H9 (cell line): ENCODE measurements around the gene WNT6. TPM values are rescaled to one million over a fixed set of nuclear protein-coding genes. Genes with fewer than 3 reads are reported as not detected.

Experiments
- DNase-seq: peaks from one replicate; pipeline ENCODE4 v3.0.0-alpha.2; 2017
- H2AFZ ChIP-seq: one replicate; pipeline ENCODE4 v1.6.1; 2013; ENCODE audit warnings: mild to moderate bottlenecking, low read length, control low read depth, moderate library complexity
- H2AK5ac ChIP-seq: 2 replicates; pipeline ENCODE4 v1.6.1; 2013; ENCODE audit warnings: low read length, control low read depth, mixed read lengths; ENCODE audit not compliant: insufficient read length
- H2BK120ac ChIP-seq: one replicate; pipeline ENCODE4 v1.6.1; 2013; ENCODE audit warnings: low read depth, mild to moderate bottlenecking, low read length, control low read depth, inconsistent platforms; ENCODE audit not compliant: poor library complexity, severe bottlenecking
- H2BK12ac ChIP-seq: 2 replicates; pipeline ENCODE4 v1.6.1; 2013; ENCODE audit warnings: low read length, control low read depth, mixed read lengths, low read depth; ENCODE audit not compliant: insufficient read length
- H2BK15ac ChIP-seq: 2 replicates; pipeline ENCODE4 v1.6.1; 2013; ENCODE audit warnings: low read depth, low read length, control low read depth
- H2BK20ac ChIP-seq: one replicate; pipeline ENCODE4 v1.6.1; 2013; ENCODE audit warnings: low read depth, mild to moderate bottlenecking, low read length, control low read depth, inconsistent platforms; ENCODE audit not compliant: poor library complexity, severe bottlenecking
- H2BK5ac ChIP-seq: 2 replicates; pipeline ENCODE4 v1.6.1; 2013; ENCODE audit warnings: low read length, control low read depth, mixed read lengths; ENCODE audit not compliant: insufficient read length
- H3K14ac ChIP-seq: 2 replicates; pipeline ENCODE4 v1.6.1; 2013; ENCODE audit warnings: low read length, control low read depth; ENCODE audit not compliant: insufficient read depth
- H3K18ac ChIP-seq: 2 replicates; pipeline ENCODE4 v1.6.1; 2013; ENCODE audit warnings: low read depth, mild to moderate bottlenecking, mixed read lengths, low read length, control low read depth; ENCODE audit not compliant: insufficient read length
- H3K23ac ChIP-seq: 2 replicates; pipeline ENCODE4 v1.6.1; 2013; ENCODE audit warnings: low read length, control low read depth, mixed read lengths, low read depth; ENCODE audit not compliant: insufficient read length
- H3K23me2 ChIP-seq: 2 replicates; pipeline ENCODE4 v1.6.1; 2013; ENCODE audit warnings: low read depth, mild to moderate bottlenecking, mixed read lengths, low read length, control low read depth; ENCODE audit not compliant: insufficient read length, poor library complexity, severe bottlenecking
- H3K27ac ChIP-seq: 2 replicates; pipeline ENCODE4 v1.5.1; 2013; ENCODE audit warnings: low read length, control low read depth, mixed read lengths, low read depth; ENCODE audit not compliant: insufficient read length
- H3K27me3 ChIP-seq: 2 replicates; pipeline ENCODE4 v1.6.1; 2013; ENCODE audit warnings: low read length, control low read depth, inconsistent platforms; ENCODE audit not compliant: insufficient read depth
- H3K4ac ChIP-seq: 2 replicates; pipeline ENCODE4 v1.6.1; 2013; ENCODE audit warnings: low read depth, mild to moderate bottlenecking, control low read depth, inconsistent platforms, low read length, moderate library complexity
- H3K4me1 ChIP-seq: 2 replicates; pipeline ENCODE4 v1.6.1; 2013; ENCODE audit warnings: low read length, control low read depth, inconsistent platforms; ENCODE audit not compliant: insufficient read depth
- H3K4me2 ChIP-seq: 2 replicates; pipeline ENCODE4 v1.6.1; 2013; ENCODE audit warnings: low read length, control low read depth, mixed read lengths; ENCODE audit not compliant: insufficient read length, insufficient read depth
- H3K56ac ChIP-seq: 2 replicates; pipeline ENCODE4 v1.6.1; 2013; ENCODE audit warnings: low read depth, mild to moderate bottlenecking, mixed read lengths, low read length, control low read depth; ENCODE audit not compliant: insufficient read length
- H3K79me1 ChIP-seq: 2 replicates; pipeline ENCODE4 v1.6.1; 2013; ENCODE audit warnings: low read depth, mild to moderate bottlenecking, moderate library complexity, low read length, control low read depth, inconsistent platforms; ENCODE audit not compliant: insufficient read depth, poor library complexity, severe bottlenecking
- H3K79me2 ChIP-seq: 2 replicates; pipeline ENCODE4 v1.6.1; 2013; ENCODE audit warnings: low read length, control low read depth, inconsistent platforms; ENCODE audit not compliant: insufficient read depth
- H3K9ac ChIP-seq: 2 replicates; pipeline ENCODE4 v1.6.1; 2013; ENCODE audit warnings: low read length, control low read depth, mixed read lengths; ENCODE audit not compliant: insufficient read length; ENCODE audit errors: extremely low read depth
- H3K9me3 ChIP-seq: one replicate; pipeline ENCODE4 v1.6.1; 2013; ENCODE audit warnings: low read depth, low read length, inconsistent platforms; ENCODE audit not compliant: control insufficient read depth
- H3T11ph ChIP-seq: one replicate; pipeline ENCODE4 v1.6.1; 2013; ENCODE audit warnings: mild to moderate bottlenecking, low read length, control low read depth, inconsistent platforms
- H4K20me1 ChIP-seq: one replicate; pipeline ENCODE4 v1.6.1; 2013; ENCODE audit not compliant: control insufficient read depth, insufficient read length, insufficient read depth
- H4K5ac ChIP-seq: 2 replicates; pipeline ENCODE4 v1.6.1; 2013; ENCODE audit warnings: low read depth, mild to moderate bottlenecking, mixed read lengths, low read length, control low read depth; ENCODE audit not compliant: insufficient read length
- H4K8ac ChIP-seq: replicated peaks from 2 replicates; pipeline ENCODE4 v1.6.1; 2013; ENCODE audit warnings: low read length, control low read depth, mixed read lengths, low read depth; ENCODE audit not compliant: insufficient read length
- H4K91ac ChIP-seq: 2 replicates; pipeline ENCODE4 v1.6.1; 2013; ENCODE audit warnings: low read depth, mild to moderate bottlenecking, moderate library complexity, mixed read lengths, low read length, control low read depth; ENCODE audit not compliant: insufficient read length
- H3K27ac Mint-ChIP-seq, 3 experiments: 2 replicates in 2 of 3; 3 replicates in 1 of 3; pipeline ENCODE4 v1.8.0; 2020 to 2021; ENCODE audit warnings: mixed read lengths in 3 of 3, mild to moderate bottlenecking in 1 of 3, moderate library complexity in 1 of 3
- H3K27me3 Mint-ChIP-seq: 2 replicates; pipeline ENCODE4 v1.8.0; 2021; ENCODE audit warnings: low read depth, mild to moderate bottlenecking, moderate library complexity, mixed read lengths
- H3K36me3 Mint-ChIP-seq, 3 experiments: 2 replicates in 2 of 3; 3 replicates in 1 of 3; pipeline ENCODE4 v1.8.0; 2020 to 2021; ENCODE audit warnings: low read depth in 3 of 3, mixed read lengths in 3 of 3; ENCODE audit not compliant: insufficient read depth in 1 of 3
- H3K4me1 Mint-ChIP-seq, 2 experiments: 2 replicates each; pipeline ENCODE4 v1.8.0; 2020; ENCODE audit warnings: mixed read lengths in 2 of 2
- H3K4me3 Mint-ChIP-seq, 2 experiments: 2 replicates in 1 of 2; 3 replicates in 1 of 2; pipeline ENCODE4 v1.8.0; 2020 to 2021; ENCODE audit warnings: mild to moderate bottlenecking in 2 of 2, mixed read lengths in 2 of 2, moderate library complexity in 1 of 2
- H3K9me3 Mint-ChIP-seq, 2 experiments: 2 replicates in 1 of 2; 3 replicates in 1 of 2; pipeline ENCODE4 v1.8.0; 2020; ENCODE audit warnings: mild to moderate bottlenecking in 2 of 2, mixed read lengths in 2 of 2, moderate library complexity in 1 of 2
- WGBS: extraction: QIAGEN DNeasy Blood & Tissue Kit; methylation state at CpG from one replicate; pipeline ENCODE4 v1.1.7; 2013; ENCODE audit warnings: missing lambda C conversion rate, low lambda C conversion rate, mixed read lengths; ENCODE audit not compliant: insufficient read length; ENCODE audit errors: extremely low coverage; 5-methylcytosine and 5-hydroxymethylcytosine counted together
- total RNA-seq: library from RNA; stranded (reverse); gene quantifications from 2 replicates; pipeline ENCODE4 v1.2.1, GENCODE V29; 2021
- TF ChIP-seq, protein P1 (sequence below): fragments of 200-600 bp; sonication (generic); conservative IDR thresholded peaks from 3 replicates; pipeline ENCODE4 v1.8.0; 2021; ENCODE audit warnings: antibody characterized with exemption, mild to moderate bottlenecking

The WNT6 gene
- total RNA-seq, 1 experiment from 2014 or later = not detected

DNA sequence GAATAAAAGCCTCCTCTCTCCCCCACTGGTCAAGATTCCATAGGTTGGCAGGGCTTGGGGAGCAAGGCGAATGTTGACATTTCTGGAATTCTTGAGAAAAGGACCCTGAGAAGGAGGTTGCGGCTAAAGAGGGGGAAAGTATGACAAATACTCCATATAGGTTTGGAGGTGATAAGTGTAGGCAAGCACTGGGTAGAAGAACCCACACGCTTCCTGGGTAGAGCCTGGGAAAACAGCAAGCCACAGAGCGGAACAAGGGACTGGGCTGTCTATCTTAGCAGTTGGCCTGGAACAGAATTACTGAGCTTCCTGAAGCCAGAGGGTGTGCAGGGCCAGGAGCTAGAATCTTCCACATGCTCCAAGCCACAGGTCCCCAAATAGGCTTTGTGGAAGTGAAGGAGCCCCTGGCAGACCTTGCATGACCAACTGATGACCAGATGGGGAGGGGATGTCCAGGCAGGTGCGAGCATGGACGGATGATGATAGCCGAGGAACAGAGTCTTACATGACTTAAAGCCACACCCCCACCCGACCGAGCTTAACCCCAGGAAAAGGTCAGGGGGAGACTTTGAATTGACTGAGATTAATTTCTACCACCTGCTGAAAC lies 37.9 kb upstream of the WNT6 start:
- no peak overlapping the region for H3T11ph ChIP-seq
- no peak overlapping the region for H3K23ac ChIP-seq
- H2BK5ac ChIP-seq = no peak overlapping the region
- no peaks in the 10 kb centered on the region for H3K27me3 ChIP-seq
- no peak overlapping the region for H4K5ac ChIP-seq
- no peak overlapping the region for H3K56ac ChIP-seq
- no peak overlapping the region for H3K4ac ChIP-seq
- H3K4me3 Mint-ChIP-seq = no peak overlapping the region; a peak in 1 of 5 replicates
- no peaks in the 10 kb centered on the region for H3K9me3 ChIP-seq
- H3K9me3 Mint-ChIP-seq = no peaks in the 10 kb centered on the region
- H3K27me3 Mint-ChIP-seq = peaks cover 4% of the 10 kb centered on the region
- no peak for DNase-seq
- H3K4me2 ChIP-seq = no peak overlapping the region
- no peak overlapping the region; the same call in 1 of the 2 replicates for H3K14ac ChIP-seq
- no peak overlapping the region for H3K18ac ChIP-seq
- H3K4me1 ChIP-seq = no peaks in the 10 kb centered on the region
- H3K36me3 Mint-ChIP-seq = no peaks in the 10 kb centered on the region; a peak in 1 of 7 replicates
- no peak overlapping the region for H2BK12ac ChIP-seq
- TF ChIP-seq, protein P1, sequence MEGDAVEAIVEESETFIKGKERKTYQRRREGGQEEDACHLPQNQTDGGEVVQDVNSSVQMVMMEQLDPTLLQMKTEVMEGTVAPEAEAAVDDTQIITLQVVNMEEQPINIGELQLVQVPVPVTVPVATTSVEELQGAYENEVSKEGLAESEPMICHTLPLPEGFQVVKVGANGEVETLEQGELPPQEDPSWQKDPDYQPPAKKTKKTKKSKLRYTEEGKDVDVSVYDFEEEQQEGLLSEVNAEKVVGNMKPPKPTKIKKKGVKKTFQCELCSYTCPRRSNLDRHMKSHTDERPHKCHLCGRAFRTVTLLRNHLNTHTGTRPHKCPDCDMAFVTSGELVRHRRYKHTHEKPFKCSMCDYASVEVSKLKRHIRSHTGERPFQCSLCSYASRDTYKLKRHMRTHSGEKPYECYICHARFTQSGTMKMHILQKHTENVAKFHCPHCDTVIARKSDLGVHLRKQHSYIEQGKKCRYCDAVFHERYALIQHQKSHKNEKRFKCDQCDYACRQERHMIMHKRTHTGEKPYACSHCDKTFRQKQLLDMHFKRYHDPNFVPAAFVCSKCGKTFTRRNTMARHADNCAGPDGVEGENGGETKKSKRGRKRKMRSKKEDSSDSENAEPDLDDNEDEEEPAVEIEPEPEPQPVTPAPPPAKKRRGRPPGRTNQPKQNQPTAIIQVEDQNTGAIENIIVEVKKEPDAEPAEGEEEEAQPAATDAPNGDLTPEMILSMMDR = no peak
- no peak overlapping the region for H2AK5ac ChIP-seq
- H2AFZ ChIP-seq = no peak overlapping the region
- no peak overlapping the region for H2BK15ac ChIP-seq
- no peaks in the 10 kb centered on the region for H3K23me2 ChIP-seq
- no peak overlapping the region for H4K91ac ChIP-seq
- H3K27ac ChIP-seq = no peak overlapping the region
- H2BK20ac ChIP-seq = no peak overlapping the region
- no peaks in the 10 kb centered on the region for H3K79me1 ChIP-seq
- H3K9ac ChIP-seq = no peak overlapping the region
- H4K8ac ChIP-seq = no peak overlapping the region
- no CpG with 5 or more reads among the region's 9 CpGs for WGBS
- peaks cover 5 to 13% of the 10 kb centered on the region in 2 experiments; a peak in 3 of 4 replicates for H3K4me1 Mint-ChIP-seq
- H3K27ac Mint-ChIP-seq = no peak overlapping the region
- no peaks in the 10 kb centered on the region for H4K20me1 ChIP-seq
- no peaks in the 10 kb centered on the region for H3K79me2 ChIP-seq
- H2BK120ac ChIP-seq = no peak overlapping the region
